Smooth muscle cell (in vitro differentiated cells): ENCODE measurements around the gene ENPP5. TPM values are rescaled to one million over a fixed set of nuclear protein-coding genes. Genes with fewer than 3 reads are reported as not detected.
"Not testable (repeated sequence)": the region's sequence is repeated elsewhere in the genome, so short reads cannot be mapped to it uniquely, and the experiment has no call there.

ENCODE experiments used
- DNase-seq: peaks from one replicate; lab custom pipeline; 2025; ENCODE audit not compliant: unreplicated experiment; lab: John Stamatoyannopoulos, UW
- H2AFZ ChIP-seq: fragments of 200-600 bp; sonication (generic); 2 replicates; pipeline ENCODE4 v1.6.0; 2016; ENCODE audit warnings: antibody characterized with exemption, low read depth, mild to moderate bottlenecking
- H3F3A ChIP-seq: fragments of 200-600 bp; sonication (generic); 2 replicates; pipeline ENCODE4 v1.6.0; 2017; ENCODE audit warnings: antibody characterized with exemption, low read depth
- H3K27ac ChIP-seq: fragments of 200-600 bp; sonication (generic); 2 replicates; pipeline ENCODE4 v1.5.1; 2016; ENCODE audit warnings: low read depth, mild to moderate bottlenecking
- H3K27me3 ChIP-seq: fragments of 200-600 bp; sonication (generic); 2 replicates; pipeline ENCODE4 v1.6.1; 2016; ENCODE audit warnings: low read depth, mild to moderate bottlenecking
- H3K36me3 ChIP-seq: fragments of 200-600 bp; sonication (generic); 2 replicates; pipeline ENCODE4 v1.5.1; 2016; ENCODE audit warnings: low read depth
- H3K4me1 ChIP-seq: fragments of 200-600 bp; sonication (generic); 2 replicates; pipeline ENCODE4 v1.5.1; 2016; ENCODE audit warnings: low read depth
- H3K4me2 ChIP-seq: fragments of 200-600 bp; sonication (generic); 2 replicates; pipeline ENCODE4 v1.6.0; 2016; ENCODE audit warnings: mild to moderate bottlenecking
- H3K4me3 ChIP-seq: fragments of 200-600 bp; sonication (generic); 2 replicates; pipeline ENCODE4 v1.5.1; 2016; ENCODE audit warnings: mild to moderate bottlenecking
- H3K79me2 ChIP-seq: fragments of 200-600 bp; sonication (generic); 2 replicates; pipeline ENCODE4 v1.6.0; 2016; ENCODE audit warnings: low read depth, mild to moderate bottlenecking
- H3K9ac ChIP-seq: fragments of 200-600 bp; sonication (generic); 2 replicates; pipeline ENCODE4 v1.6.0; 2016; ENCODE audit warnings: low read depth
- H3K9me3 ChIP-seq: fragments of 200-600 bp; sonication (generic); replicated peaks from 2 replicates; pipeline ENCODE4 v1.5.1; 2016; ENCODE audit warnings: low read depth
- H4K20me1 ChIP-seq: fragments of 200-600 bp; sonication (generic); 2 replicates; pipeline ENCODE4 v1.6.0; 2016; ENCODE audit warnings: low read depth
- WGBS: methylation state at CpG from one replicate; pipeline ENCODE4 v1.1.7; 2016; ENCODE audit warnings: low lambda C conversion rate; 5-methylcytosine and 5-hydroxymethylcytosine counted together
- polyA plus RNA-seq: library from polyadenylated mRNA; unstranded; fragments of >200 nt; fragmentation: Nextera tagmentation; extraction: Ambion mirVana; gene quantifications from 2 replicates; pipeline ENCODE4 v1.2.1, GENCODE V29; 2016
- total RNA-seq: library from RNA; depleted of rRNA; stranded (reverse); fragments of >200 nt; gene quantifications from 2 replicates; pipeline ENCODE4 v1.2.3, GENCODE V29; 2014
- TF ChIP-seq, protein P1 (sequence below): fragments of 200-600 bp; sonication (generic); IDR thresholded peaks from 2 replicates; pipeline ENCODE4 v1.5.1; 2017; ENCODE audit warnings: borderline replicate concordance, mild to moderate bottlenecking, antibody characterized with exemption; ENCODE audit not compliant: insufficient read depth, poor library complexity, severe bottlenecking

The ENPP5 gene
- total and polyA plus RNA-seq, 2 experiments from 2014 or later: 0.16 to 1.1 TPM

GRCh38 chr6:46137387-46137786, 33.4 kb downstream of the ENPP5 start:
- no peaks in the 10 kb centered on the region for H3K9me3 ChIP-seq
- H3K4me3 ChIP-seq: no peak overlapping the region
- H2AFZ ChIP-seq: no peak overlapping the region
- no peak overlapping the region for H3K9ac ChIP-seq
- 86% methylated on average over 2 of the region's 2 CpGs for WGBS
- no peaks in the 10 kb centered on the region for H3K36me3 ChIP-seq
- no peaks in the 10 kb centered on the region for H3K4me1 ChIP-seq
- TF ChIP-seq, protein P1, sequence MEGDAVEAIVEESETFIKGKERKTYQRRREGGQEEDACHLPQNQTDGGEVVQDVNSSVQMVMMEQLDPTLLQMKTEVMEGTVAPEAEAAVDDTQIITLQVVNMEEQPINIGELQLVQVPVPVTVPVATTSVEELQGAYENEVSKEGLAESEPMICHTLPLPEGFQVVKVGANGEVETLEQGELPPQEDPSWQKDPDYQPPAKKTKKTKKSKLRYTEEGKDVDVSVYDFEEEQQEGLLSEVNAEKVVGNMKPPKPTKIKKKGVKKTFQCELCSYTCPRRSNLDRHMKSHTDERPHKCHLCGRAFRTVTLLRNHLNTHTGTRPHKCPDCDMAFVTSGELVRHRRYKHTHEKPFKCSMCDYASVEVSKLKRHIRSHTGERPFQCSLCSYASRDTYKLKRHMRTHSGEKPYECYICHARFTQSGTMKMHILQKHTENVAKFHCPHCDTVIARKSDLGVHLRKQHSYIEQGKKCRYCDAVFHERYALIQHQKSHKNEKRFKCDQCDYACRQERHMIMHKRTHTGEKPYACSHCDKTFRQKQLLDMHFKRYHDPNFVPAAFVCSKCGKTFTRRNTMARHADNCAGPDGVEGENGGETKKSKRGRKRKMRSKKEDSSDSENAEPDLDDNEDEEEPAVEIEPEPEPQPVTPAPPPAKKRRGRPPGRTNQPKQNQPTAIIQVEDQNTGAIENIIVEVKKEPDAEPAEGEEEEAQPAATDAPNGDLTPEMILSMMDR: no peak
- no peaks in the 10 kb centered on the region for H3K79me2 ChIP-seq
- H4K20me1 ChIP-seq: no peaks in the 10 kb centered on the region
- H3K27me3 ChIP-seq: peaks cover 32% of the 10 kb centered on the region
- no peak for DNase-seq
- no peak overlapping the region for H3K27ac ChIP-seq
- H3K4me2 ChIP-seq: no peak overlapping the region
- H3F3A ChIP-seq: no peaks in the 10 kb centered on the region

- WGBS: 89% methylated on average over 2 of the region's 2 CpGs
- TF ChIP-seq, protein P1: no peak
- Histone ChIP-seq H3K27ac (no peak overlapping the region), H3F3A (no peaks in the 10 kb centered on the region), H3K4me3 (no peak overlapping the region), H2AFZ (no peak overlapping the region), H3K4me2 (no peak overlapping the region), H3K9ac (no peak overlapping the region), H3K4me1 (no peaks in the 10 kb centered on the region), H3K27me3 (peaks cover 32% of the 10 kb centered on the region), H3K36me3 (no peaks in the 10 kb centered on the region), H3K79me2 (no peaks in the 10 kb centered on the region), H4K20me1 (no peaks in the 10 kb centered on the region), H3K9me3 (no peaks in the 10 kb centered on the region)
- DNase-seq: no peak
Observed at GRCh38 chr6:46136831-46137230, 33.9 kb downstream of the ENPP5 start.

DNA sequence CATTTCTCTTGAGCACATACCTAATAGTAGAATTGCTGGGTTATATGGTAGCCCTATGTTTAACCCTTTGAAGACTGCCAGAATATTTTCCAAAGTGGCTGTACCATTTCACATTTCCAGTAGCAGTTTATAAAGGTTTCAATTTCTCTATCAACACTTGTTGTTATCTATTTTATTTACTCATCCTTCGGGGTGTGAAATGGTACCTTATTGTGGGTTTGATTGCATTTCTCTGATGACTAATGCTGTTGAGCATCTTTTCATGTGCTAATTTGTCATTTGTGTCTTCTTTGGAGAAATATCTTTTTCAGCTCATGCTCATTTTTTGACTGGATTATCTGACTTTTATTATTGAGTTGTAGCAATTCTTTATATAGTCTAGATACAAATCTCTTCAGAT, 35.6 kb downstream of the ENPP5 start:
- H3K27ac ChIP-seq: no peak overlapping the region
- H3K27me3 ChIP-seq: peaks cover 39% of the 10 kb centered on the region
- no peak overlapping the region for H2AFZ ChIP-seq
- H3K4me3 ChIP-seq: no peak overlapping the region
- no peak overlapping the region for H3K9ac ChIP-seq
- no peaks in the 10 kb centered on the region for H3K9me3 ChIP-seq
- TF ChIP-seq, protein P1: no peak
- H3K79me2 ChIP-seq: no peaks in the 10 kb centered on the region
- H3F3A ChIP-seq: no peaks in the 10 kb centered on the region
- 86% methylated on average over 1 of the region's 1 CpG for WGBS
- no peaks in the 10 kb centered on the region for H4K20me1 ChIP-seq
- no peaks in the 10 kb centered on the region for H3K4me1 ChIP-seq
- H3K36me3 ChIP-seq: no peaks in the 10 kb centered on the region
- no peak overlapping the region for H3K4me2 ChIP-seq
- DNase-seq: no peak

- Histone ChIP-seq H3K9ac (no peak overlapping the region), H3F3A (no peaks in the 10 kb centered on the region), H2AFZ (no peak overlapping the region), H3K36me3 (no peaks in the 10 kb centered on the region), H3K79me2 (no peaks in the 10 kb centered on the region), H3K27me3 (peaks cover 43% of the 10 kb centered on the region), H4K20me1 (no peaks in the 10 kb centered on the region), H3K27ac (no peak overlapping the region), H3K9me3 (no peaks in the 10 kb centered on the region), H3K4me1 (peaks cover under 1% of the 10 kb centered on the region), H3K4me2 (no peak overlapping the region), H3K4me3 (no peak overlapping the region)
- no peak for DNase-seq
- TF ChIP-seq, protein P1: no peak
- WGBS: 80% methylated on average over 2 of the region's 2 CpGs
Observed at GRCh38 chr6:46134216-46134615, 36.6 kb downstream of the ENPP5 start.

GRCh38 chr6:46131291-46131690, 39.5 kb downstream of the ENPP5 start:
- not testable (repeated sequence) for H3K4me1 ChIP-seq, H3K27ac ChIP-seq, H3F3A ChIP-seq, DNase-seq, H3K9me3 ChIP-seq, H3K36me3 ChIP-seq, H4K20me1 ChIP-seq, H3K79me2 ChIP-seq, H2AFZ ChIP-seq, H3K4me2 ChIP-seq, H3K9ac ChIP-seq, H3K4me3 ChIP-seq
- WGBS: 92% methylated on average over 1 of the region's 1 CpG
- H3K27me3 ChIP-seq: peaks cover 51% of the 10 kb centered on the region
